Thyroid gland (tissue), 4 donors: Measurements from ENCODE around the gene PRDM11. TPM values are rescaled to one million over a fixed set of nuclear protein-coding genes. Genes with fewer than 3 reads are reported as not detected.

Source experiments
- DNase-seq, 2 donors: peaks; one replicate each; pipeline ENCODE4 v3.0.0-alpha.2; 2019
- H3K27ac ChIP-seq, 3 donors: fragments of 200-600 bp; sonication (generic); 1 replicate in 2 of 3; 2 replicates in 1 of 3; pipeline ENCODE4 v1.5.1; 2016 to 2019; ENCODE audit warnings: mild to moderate bottlenecking in 1 of 3, moderate library complexity in 1 of 3
- H3K27me3 ChIP-seq: fragments of 200-600 bp; sonication (generic); one replicate; pipeline ENCODE4 v1.5.1; 2019
- H3K36me3 ChIP-seq, 2 donors: fragments of 200-600 bp; sonication (generic); one replicate each; pipeline ENCODE4 v1.5.1; 2016 to 2019
- H3K4me1 ChIP-seq, 2 donors: fragments of 200-600 bp; sonication (generic); one replicate each; pipeline ENCODE4 v1.5.1; 2017 to 2019
- H3K4me3 ChIP-seq, 3 donors: fragments of 200-600 bp; sonication (generic); replicated peaks in 1 of 3; 1 replicate in 2 of 3; 2 replicates in 1 of 3; pipeline ENCODE4 v1.5.1; 2016; ENCODE audit warnings: mild to moderate bottlenecking in 1 of 3
- H3K9me3 ChIP-seq: fragments of 200-600 bp; sonication (generic); one replicate; pipeline ENCODE4 v1.5.1; 2017
- POLR2A ChIP-seq, 2 donors: fragments of 450-650 bp; IDR thresholded peaks; one replicate each; pipeline ENCODE4 v1.6.1; 2017; ENCODE audit warnings: antibody characterized with exemption in 2 of 2, mild to moderate bottlenecking in 2 of 2, moderate library complexity in 1 of 2
- WGBS, 2 donors: methylation state at CpG; one replicate each; pipeline ENCODE4 v1.1.5; 2017; 5-methylcytosine and 5-hydroxymethylcytosine counted together
- intact Hi-C: fragments of 100-400 bp; cut with DNase I; formaldehyde crosslinking; loops from one replicate; pipeline ENCODE4 v1.15.1; 2023
- total RNA-seq, 4 donors: library from RNA; depleted of rRNA; stranded (reverse); fragments of >200 nt; gene quantifications; one replicate each; pipeline ENCODE4 v1.2.3, GENCODE V29; 2016
- TF ChIP-seq, protein P1 (sequence below), 6 experiments: fragments of 200-600 bp in 3 of 6; fragments of 450-650 bp in 3 of 6; sonication (generic) in 3 of 6; IDR thresholded peaks; one replicate each; pipeline ENCODE4 v1.5.1; 2016 to 2019; ENCODE audit warnings: antibody characterized with exemption in 6 of 6, mild to moderate bottlenecking in 2 of 6, inconsistent platforms in 1 of 6, moderate library complexity in 1 of 6

PRDM11 gene
- total RNA-seq, 4 donors from 2014 or later: 8.6 to 53.3 (median 31.0) TPM

DNA sequence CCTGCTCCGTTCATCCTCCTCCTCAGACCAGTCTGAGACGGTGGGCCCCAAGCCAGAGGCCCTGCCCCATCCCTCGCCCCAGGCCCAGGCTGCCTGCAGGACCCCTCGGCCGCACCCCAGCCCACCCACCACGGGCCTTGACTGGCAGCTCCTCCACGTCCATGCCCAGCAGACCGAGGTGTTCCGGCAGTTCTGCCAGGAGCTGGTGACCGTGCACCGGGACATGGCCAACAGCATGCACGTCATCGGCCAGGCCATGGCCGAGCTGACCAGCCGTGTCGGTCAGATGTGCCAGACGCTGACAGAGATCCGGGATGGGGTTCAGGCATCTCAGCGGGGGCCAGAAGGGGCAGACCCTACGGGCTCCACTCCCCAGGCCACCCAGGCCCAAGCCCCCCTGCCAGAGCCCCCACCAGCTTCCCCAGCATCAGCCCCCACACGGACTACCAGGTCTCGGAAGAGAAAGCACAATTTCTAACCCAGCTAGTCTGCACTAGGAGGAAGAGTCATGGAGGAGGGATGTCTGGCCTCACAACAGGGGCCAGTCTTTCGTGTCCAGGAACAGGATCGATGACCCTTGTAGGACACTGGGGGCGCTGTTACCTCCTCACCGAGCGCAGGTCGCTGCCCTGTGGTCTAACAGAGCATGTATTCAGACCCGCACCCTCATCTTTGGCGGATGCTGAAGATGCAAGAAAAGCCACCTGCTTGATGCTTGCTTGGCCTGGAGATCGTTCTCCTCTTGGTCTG, 66.3 kb downstream of the PRDM11 start:
- peaks cover 10 to 12% of the 10 kb centered on the region in 2 donors for H3K36me3 ChIP-seq
- H3K4me3 ChIP-seq: no peak overlapping the region
- no peaks in the 10 kb centered on the region for H3K9me3 ChIP-seq
- TF ChIP-seq, protein P1, sequence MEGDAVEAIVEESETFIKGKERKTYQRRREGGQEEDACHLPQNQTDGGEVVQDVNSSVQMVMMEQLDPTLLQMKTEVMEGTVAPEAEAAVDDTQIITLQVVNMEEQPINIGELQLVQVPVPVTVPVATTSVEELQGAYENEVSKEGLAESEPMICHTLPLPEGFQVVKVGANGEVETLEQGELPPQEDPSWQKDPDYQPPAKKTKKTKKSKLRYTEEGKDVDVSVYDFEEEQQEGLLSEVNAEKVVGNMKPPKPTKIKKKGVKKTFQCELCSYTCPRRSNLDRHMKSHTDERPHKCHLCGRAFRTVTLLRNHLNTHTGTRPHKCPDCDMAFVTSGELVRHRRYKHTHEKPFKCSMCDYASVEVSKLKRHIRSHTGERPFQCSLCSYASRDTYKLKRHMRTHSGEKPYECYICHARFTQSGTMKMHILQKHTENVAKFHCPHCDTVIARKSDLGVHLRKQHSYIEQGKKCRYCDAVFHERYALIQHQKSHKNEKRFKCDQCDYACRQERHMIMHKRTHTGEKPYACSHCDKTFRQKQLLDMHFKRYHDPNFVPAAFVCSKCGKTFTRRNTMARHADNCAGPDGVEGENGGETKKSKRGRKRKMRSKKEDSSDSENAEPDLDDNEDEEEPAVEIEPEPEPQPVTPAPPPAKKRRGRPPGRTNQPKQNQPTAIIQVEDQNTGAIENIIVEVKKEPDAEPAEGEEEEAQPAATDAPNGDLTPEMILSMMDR (IDR thresholded peaks at IDR 0.05): no peak
- no peak for TF ChIP-seq POLR2A (IDR thresholded peaks at IDR 0.05)
- 83 to 97% methylated on average over 8 to 29 of the region's 31 CpGs for WGBS, 2 donors
- DNase-seq: no peak
- intact Hi-C loops: no loop called here
- H3K4me1 ChIP-seq: peaks cover 38 to 49% of the 10 kb centered on the region in 2 donors
- H3K27ac ChIP-seq: no peak overlapping the region
- H3K27me3 ChIP-seq: no peaks in the 10 kb centered on the region

DNA sequence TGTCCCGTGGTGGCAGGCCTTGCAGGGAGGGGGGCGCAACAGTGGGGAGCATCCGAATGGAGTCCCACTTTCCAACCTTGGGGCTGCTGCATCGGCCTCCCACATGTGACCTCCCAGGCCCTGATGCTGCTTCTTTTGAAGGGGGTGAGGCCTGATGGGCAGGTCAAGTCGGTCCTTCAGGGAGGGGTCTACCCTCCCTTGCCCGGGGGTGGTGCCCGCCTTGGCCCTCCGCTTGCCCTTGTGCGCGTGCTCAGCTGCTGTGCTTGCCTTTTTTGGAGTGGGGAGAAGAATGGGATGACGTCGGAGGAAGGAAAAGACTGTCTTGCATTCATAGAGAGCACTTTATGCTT, 66.9 kb downstream of the PRDM11 start:
- intact Hi-C loops: no loop called here
- no peak for TF ChIP-seq POLR2A (IDR thresholded peaks at IDR 0.05)
- TF ChIP-seq, protein P1 (IDR thresholded peaks at IDR 0.05): no peak
- no peak for DNase-seq
- Histone ChIP-seq H3K27ac (no peak overlapping the region), H3K4me1 (peaks cover 38 to 49% of the 10 kb centered on the region in 2 donors), H3K36me3 (peaks cover 10 to 12% of the 10 kb centered on the region in 2 donors), H3K27me3 (no peaks in the 10 kb centered on the region), H3K9me3 (no peaks in the 10 kb centered on the region), H3K4me3 (no peak overlapping the region)
- WGBS, 2 donors: 81 to 92% methylated on average over 10 to 12 of the region's 12 CpGs

DNA sequence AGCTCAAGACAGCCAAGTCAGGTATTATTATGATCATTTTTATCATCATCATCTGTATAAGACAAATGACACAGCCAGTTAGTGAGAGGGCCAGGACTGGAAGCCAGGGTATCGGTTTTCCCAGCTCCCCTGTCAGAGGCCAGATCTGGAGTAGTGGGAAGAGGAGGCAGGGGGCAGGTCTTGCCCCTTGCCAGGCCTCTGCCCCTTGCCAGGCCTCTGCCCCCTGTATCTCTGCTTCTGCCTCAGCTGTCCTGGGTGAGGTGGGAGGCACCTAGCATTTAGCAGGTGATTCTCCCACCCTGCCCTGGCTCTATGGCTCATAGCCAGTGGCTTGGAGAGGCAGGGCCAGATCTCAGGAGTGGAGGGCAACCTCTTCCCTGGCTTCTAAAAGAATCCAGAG, 67.3 kb downstream of the PRDM11 start:
- Histone ChIP-seq H3K9me3 (no peaks in the 10 kb centered on the region), H3K36me3 (peaks cover 10 to 12% of the 10 kb centered on the region in 2 donors), H3K4me1 (peaks cover 38 to 49% of the 10 kb centered on the region in 2 donors), H3K27ac (no peak overlapping the region), H3K27me3 (no peaks in the 10 kb centered on the region), H3K4me3 (no peak overlapping the region)
- no peak for TF ChIP-seq POLR2A (IDR thresholded peaks at IDR 0.05)
- TF ChIP-seq, protein P1 (IDR thresholded peaks at IDR 0.05): no peak
- intact Hi-C loops: no loop called here
- no peak for DNase-seq
- 88 to 100% methylated on average over 1 of the region's 1 CpG for WGBS, 2 donors

DNA sequence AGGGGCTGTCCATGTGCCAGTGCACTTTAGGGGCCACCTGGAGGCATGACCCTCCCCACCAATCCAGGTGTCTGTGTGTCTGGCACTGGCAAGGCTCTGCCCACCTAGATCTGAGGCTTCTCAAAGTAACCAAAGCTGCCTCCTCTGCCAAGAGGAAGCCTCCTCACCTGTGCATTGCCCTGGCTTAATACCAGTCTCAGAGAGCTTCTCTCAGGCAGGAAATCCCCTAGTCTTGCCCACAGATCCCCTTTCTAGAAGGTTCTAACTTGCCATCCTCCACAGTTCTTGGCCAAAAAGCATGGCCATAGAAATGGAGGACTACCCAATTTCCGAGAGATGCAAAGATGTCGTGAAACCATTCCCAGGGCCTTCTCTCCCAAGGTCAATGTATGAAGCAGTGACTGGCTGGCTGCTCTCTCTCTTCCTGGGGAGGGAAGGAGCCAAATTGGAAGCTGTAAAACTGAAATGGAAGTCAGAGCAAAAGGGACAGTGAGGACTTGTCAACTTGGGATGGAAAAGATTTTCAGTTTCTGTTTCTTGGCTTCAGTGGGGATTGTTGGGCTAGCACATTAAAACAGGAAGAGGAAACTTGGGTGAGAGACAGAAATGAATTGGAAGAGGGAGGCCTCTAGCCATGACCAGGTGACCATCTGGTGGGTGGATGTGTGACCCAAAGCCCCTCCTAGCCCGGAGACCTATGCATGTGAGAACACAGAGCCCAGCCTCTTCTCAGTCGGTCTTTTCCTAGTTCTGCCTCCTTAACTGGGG, 68.8 kb downstream of the PRDM11 start:
- Histone ChIP-seq H3K4me1 (peaks cover 28 to 35% of the 10 kb centered on the region in 2 donors), H3K9me3 (no peaks in the 10 kb centered on the region), H3K4me3 (no peak overlapping the region), H3K27me3 (no peaks in the 10 kb centered on the region), H3K27ac (peak overlapping the region; percentile 43 to 68 (median 66)), H3K36me3 (peaks cover 10 to 16% of the 10 kb centered on the region in 2 donors)
- 56 to 81% methylated on average over 4 of the region's 4 CpGs for WGBS, 2 donors
- intact Hi-C loops: no loop called here
- no peak for TF ChIP-seq POLR2A (IDR thresholded peaks at IDR 0.05)
- TF ChIP-seq, protein P1 (IDR thresholded peaks at IDR 0.05): no peak
- no peak for DNase-seq

DNA sequence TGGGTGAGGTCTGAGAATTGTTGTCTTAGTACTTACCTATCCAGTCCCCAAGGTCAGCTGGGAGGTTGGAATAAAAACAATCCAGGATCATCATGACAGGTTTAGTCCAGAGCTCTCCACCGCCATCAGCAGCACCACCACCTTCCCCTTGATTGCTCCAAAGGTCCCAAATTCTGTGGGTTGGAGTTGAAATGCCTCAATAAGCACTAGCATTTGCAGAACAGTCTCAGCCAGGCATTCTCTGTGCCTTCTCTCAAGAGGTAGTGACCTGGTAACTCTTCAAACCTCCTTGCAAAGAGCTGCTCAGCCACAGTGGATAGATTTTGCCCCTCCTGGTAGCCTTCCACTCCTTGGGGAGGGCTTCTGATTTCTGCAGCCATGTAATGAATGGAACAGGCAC, 69.6 kb downstream of the PRDM11 start:
- H3K36me3 ChIP-seq: peaks cover 10 to 16% of the 10 kb centered on the region in 2 donors
- TF ChIP-seq, protein P1 (IDR thresholded peaks at IDR 0.05): no peak
- TF ChIP-seq POLR2A (IDR thresholded peaks at IDR 0.05): no peak
- peak; percentile 64 to 67 for DNase-seq
- H3K4me1 ChIP-seq: peaks cover 24 to 28% of the 10 kb centered on the region in 2 donors
- H3K4me3 ChIP-seq: no peak overlapping the region
- peak overlapping the region; percentile 43 to 68 (median 66) for H3K27ac ChIP-seq
- intact Hi-C loops: no loop called here
- 36% methylated on average over 1 of the region's 1 CpG for WGBS, 2 donors
- no peaks in the 10 kb centered on the region for H3K9me3 ChIP-seq
- H3K27me3 ChIP-seq: no peaks in the 10 kb centered on the region
